ENCODE measurements around the gene CYP27B1.
"Not testable (repeated sequence)": the region's sequence is repeated elsewhere in the genome, so short reads cannot be mapped to it uniquely, and the experiment has no call there.

CYP27B1 gene

DNA sequence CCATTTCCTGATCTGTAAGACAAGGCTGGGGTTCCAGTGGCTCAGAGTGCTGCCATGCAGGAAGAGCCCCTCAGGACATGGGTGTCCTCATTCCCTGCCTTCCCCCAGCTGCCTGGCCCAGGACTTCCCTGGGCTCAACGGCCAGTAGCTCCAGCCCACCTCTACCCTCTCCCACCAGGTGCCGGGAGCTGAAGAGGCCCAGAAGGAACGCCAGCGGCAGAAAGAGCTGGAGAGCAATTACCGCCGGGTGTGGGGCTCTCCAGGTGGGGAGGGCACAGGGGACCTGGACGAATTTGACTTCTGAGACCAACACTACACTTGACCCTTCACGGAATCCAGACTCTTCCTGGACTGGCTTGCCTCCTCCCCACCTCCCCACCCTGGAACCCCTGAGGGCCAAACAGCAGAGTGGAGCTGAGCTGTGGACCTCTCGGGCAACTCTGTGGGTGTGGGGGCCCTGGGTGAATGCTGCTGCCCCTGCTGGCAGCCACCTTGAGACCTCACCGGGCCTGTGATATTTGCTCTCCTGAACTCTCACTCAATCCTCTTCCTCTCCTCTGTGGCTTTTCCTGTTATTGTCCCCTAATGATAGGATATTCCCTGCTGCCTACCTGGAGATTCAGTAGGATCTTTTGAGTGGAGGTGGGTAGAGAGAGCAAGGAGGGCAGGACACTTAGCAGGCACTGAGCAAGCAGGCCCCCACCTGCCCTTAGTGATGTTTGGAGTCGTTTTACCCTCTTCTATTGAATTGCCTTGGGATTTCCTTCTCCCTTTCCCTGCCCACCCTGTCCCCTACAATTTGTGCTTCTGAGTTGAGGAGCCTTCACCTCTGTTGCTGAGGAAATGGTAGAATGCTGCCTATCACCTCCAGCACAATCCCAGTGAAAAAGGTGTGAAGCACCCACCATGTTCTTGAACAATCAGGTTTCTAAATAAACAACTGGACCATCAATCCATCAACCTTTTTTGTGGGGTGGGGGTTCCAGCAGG lies 46.0 kb downstream of the CYP27B1 start:
- DNase-seq, result no peak

DNA sequence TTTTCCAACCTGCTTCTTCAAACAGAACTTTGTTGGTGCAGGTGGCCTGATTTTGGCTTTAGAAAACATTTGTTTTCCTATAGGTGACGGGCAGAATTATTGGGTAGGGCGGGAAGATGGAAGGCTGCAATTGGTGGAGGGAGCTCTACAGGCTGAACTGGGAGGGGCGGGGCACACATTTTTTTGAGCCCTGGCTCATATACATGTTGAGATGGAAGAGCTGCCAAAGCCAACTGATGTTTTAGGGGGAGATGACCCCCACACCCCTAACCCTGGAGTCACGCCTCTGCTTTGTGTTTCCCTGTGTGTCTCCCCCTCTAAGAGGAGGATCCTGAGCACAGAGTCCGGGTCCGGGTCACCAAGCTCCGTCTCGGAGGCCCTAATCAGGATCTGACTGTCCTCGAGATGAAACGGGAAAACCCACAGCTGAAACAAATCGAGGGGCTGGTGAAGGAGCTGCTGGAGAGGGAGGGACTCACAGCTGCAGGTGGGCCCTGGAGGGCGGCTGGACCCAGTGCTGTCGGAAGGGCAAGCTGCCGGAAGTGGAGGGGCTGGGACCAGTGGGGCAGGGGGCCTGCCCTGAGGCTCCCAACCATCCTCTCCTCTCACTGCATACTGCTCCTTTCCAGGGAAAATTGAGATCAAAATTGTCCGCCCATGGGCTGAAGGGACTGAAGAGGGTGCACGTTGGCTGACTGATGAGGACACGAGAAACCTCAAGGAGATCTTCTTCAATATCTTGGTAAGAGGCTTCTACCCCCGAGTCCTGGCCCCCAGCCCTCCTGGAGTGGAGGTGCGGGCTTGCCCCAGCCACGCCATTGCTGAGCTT lies 46.9 kb downstream of the CYP27B1 start:
- DNase-seq, result no peak

GRCh38 chr12:57718641-57719528 lies 48.0 kb downstream of the CYP27B1 start:
- no peak for DNase-seq

DNA sequence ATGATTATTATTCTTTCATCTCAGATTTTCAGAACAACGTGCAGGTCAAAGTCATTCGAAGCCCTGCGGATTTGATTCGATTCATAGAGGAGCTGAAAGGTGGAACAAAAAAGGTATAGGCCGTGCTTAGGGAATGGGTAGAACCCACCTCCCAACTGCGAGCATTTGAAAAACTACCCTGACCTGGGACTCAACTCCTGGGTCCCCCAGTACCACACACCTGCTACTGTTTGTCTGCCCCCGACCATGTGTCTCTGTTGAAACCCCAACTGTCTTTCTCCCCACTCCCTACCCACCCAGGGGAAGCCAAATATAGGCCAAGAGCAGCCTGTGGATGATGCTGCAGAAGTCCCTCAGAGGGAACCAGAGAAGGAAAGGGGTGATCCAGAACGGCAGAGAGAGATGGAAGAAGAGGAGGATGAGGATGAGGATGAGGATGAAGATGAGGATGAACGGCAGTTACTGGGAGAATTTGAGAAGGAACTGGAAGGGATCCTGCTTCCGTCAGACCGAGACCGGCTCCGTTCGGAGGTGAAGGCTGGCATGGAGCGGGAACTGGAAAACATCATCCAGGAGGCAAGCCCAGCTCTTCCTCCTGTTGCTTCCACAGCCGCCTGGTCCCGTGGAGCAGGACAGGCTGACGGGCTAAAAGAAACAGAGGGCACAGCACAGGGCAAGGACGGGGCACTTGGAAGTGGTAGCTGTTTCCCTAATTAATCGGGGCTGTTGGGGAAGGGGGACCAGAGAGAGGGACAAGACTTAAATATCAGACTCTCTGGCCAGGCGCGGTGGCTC lies 48.8 kb downstream of the CYP27B1 start:
- no peak for DNase-seq

GRCh38 chr12:57717131-57717530 lies 49.7 kb downstream of the CYP27B1 start:
- no peak for DNase-seq

DNA sequence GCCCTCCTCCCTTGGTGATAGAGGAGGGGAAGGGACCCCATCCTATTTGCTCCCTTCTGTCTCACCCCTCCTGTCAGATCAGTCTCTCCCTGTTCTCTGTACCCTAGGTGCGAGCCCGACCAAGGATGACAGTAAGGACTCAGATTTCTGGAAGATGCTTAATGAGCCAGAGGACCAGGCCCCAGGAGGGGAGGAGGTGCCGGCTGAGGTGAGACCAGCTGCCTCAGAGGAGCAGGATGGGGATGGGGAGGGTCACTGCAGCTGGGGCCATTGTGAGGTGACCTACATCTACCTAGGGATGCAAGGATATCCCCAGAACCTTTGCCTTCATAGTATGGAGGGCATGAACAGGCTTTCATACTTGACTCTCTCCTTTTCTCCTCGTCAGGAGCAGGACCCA lies 50.6 kb downstream of the CYP27B1 start:
- DNase-seq, result no peak

GRCh38 chr12:57715786-57716185 lies 51.1 kb downstream of the CYP27B1 start:
- no peak for DNase-seq

DNA sequence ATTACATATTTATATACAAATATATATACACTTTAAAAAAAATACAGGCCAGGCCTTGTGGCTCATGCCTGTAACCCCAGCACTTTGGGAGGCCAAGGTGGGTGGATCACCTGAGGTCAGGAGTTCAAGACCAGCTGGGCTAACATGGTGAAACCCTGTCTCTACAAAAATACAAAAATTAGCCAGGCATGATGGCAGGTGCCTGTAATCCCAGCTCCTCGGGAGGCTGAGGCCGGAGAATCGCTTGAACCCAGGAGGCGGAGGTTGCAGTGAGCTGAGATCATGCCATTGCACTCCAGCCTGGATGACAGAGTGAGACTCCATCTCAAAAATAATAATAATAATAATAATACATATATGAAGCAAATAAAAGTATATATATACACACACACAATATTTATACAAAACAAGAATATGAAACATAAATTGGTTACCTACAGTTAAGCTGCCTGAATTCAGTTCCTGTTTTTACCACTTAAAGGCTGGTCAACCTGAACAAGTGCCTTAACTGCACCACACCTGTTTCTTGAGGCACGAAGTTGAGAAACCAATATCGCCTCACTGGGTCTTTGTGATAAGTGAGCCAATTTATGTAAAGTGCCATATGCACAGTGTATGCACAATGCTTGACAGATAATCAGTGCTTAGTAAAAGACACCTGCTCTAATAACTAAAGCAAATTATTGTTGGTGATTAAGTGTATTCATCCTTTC lies 51.7 kb downstream of the CYP27B1 start:
- not testable (repeated sequence) for DNase-seq

DNA sequence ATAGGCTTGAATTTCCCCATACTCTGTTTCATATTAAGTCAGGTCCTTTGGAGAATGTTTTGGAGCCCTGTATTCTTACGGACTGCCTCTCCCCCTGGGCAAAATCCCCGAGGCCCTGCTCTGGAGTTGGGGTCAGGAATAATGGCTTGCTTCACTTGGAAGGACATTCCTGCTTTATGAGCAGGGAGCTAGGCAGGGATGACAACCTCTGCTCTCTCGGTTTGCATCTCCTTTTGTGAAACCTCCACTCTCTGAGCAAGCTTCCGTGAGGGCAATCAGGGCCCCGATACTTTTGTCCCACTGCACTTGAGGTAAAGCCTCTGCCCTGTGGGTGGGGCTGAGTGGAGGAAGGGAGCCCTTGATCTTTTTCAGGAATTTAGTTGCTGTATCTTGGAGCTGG lies 53.7 kb downstream of the CYP27B1 start:
- DNase-seq, result no peak

DNA sequence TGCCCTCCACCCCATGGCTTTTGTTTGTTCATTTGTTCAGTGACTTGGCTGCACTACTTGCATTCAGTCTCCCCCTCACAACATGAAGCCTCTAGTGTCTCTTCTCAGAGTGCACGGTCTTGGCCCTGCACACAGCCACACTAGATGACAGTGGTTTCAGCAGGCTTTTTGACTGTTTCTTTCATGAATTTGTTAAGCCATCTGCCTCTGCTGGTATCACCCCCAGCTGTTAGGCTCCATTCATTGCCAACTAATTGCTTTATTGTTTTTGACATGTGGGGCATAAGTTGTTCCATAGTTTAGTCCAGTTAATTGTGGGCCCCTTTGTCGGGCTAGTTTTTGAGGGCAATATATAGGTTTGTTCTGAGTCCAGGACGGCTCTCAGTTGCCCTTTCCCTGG lies 54.2 kb downstream of the CYP27B1 start:
- DNase-seq, result no peak

Measured in femur (tissue), 1 donor.